Measurements from ENCODE around the gene SPINK8.
"Not testable (repeated sequence)": the region's sequence is repeated elsewhere in the genome, so short reads cannot be mapped to it uniquely, and the experiment has no call there.

The SPINK8 gene

DNA sequence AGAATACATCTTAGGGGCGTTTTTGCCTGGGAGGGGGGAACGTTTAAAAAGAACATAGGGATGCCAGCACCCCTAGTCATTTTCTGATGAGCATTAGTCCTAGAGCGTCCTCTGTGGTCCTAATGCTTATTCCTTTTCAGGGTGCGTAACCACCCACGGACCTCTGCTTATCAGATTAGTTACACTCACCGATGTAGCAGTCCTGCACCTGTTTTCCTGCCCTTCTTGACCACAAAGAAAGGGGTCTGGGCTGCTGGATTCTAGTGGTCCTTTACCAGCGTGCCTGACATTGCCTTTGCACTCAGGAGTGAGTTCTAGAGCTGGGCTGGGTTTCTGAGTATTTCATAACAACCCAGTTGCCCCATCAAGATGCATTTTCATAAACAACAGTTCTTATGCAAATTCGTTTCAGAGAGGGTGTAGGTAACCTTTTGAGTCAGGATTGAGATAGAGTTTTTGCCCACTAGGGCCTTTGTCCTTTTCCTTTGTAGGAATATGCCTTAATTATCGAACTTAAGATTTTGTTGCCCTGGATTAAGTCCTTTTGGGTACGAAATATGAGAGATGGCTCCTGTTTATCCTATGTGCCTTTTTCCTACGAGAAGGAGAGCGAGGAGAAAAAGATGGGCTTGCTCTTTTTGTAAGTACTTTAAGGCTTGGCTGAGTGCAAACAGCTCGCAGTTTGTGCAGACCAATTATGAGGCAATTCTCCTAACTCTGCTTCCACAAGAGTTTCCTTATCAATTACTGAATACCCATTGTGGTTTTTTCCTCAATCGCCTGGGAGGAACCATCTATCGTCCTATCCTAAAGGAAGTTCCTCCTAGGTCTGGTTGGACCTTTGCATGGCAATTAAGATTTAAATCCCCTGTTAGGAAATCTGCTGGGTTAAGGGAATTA, at the start of gene SPINK8:
Gene SPINK8, minus strand, starts transcription at position 316 of the 900 bp plus-strand sequence. CDS start 5,320 bp downstream, outside the sequence.
- not testable (repeated sequence) for ATAC-seq; H3K9me3 Mint-ChIP-seq; H3K4me1 Mint-ChIP-seq; DNase-seq; H3K27ac Mint-ChIP-seq; H3K36me3 Mint-ChIP-seq (ENCODE audit: low read depth); H3K4me3 Mint-ChIP-seq
- peaks cover 14% of the 10 kb centered on the region for H3K27me3 Mint-ChIP-seq

DNA sequence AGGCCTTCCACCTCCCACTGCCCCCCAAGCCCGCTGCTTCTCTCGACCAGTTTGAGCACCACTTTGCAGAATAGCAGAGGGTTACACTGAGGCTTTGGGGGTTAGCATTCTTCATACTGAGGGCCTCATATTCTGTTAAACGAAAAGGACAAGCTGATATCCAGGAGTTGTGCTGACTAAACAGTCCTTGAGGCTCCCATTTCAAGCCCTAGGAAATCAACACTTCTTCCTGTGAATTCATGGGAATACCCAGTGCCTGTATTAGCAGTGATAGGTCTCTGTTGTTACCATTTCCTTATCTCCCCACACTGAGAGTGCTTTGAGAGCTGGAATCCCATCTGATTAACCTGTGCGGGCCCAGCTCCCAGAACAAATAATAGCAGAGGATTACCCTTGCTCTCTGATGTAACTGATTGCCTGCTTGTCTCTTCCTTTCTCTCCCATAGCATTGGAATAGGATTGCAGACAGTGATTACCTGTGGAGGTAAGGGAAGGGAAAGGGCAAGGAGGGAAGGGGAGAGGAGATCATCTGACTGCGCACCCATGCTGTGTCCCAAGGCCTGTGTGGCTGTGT, 39.5 kb upstream of the SPINK8 start:
- no peak for DNase-seq
- no peaks in the 10 kb centered on the region for H3K36me3 Mint-ChIP-seq (ENCODE audit: low read depth)
- ATAC-seq = no peak

GRCh38 chr3:48372377-48372770, 38.9 kb upstream of the SPINK8 start:
- Mint-ChIP-seq H3K36me3 (ENCODE audit: low read depth) (no peaks in the 10 kb centered on the region), H3K4me3 (no peak overlapping the region), H3K9me3 (no peaks in the 10 kb centered on the region), H3K4me1 (no peaks in the 10 kb centered on the region), H3K27ac (no peak overlapping the region), H3K27me3 (no peaks in the 10 kb centered on the region)
- DNase-seq = no peak
- no peak for ATAC-seq

More for the DNA sequence above, 39.5 kb upstream of the SPINK8 start:
- H3K4me3 Mint-ChIP-seq = no peak overlapping the region
- H3K27me3 Mint-ChIP-seq = no peaks in the 10 kb centered on the region
- no peak overlapping the region for H3K27ac Mint-ChIP-seq
- H3K4me1 Mint-ChIP-seq = no peaks in the 10 kb centered on the region
- H3K9me3 Mint-ChIP-seq = no peaks in the 10 kb centered on the region

- H3K9me3 Mint-ChIP-seq = no peaks in the 10 kb centered on the region
- no peak within 1 kb of the TSS for H3K4me3 Mint-ChIP-seq
- H3K27ac Mint-ChIP-seq = no peak within 1 kb of the TSS
Measured at GRCh38 chr3:48371651-48372376, 38.4 kb upstream of the SPINK8 start, which contains the start of gene FBXW12. Gene FBXW12 (plus strand): TSS chr3:48372219. CDS start chr3:48372768, 549 bp downstream.

DNA sequence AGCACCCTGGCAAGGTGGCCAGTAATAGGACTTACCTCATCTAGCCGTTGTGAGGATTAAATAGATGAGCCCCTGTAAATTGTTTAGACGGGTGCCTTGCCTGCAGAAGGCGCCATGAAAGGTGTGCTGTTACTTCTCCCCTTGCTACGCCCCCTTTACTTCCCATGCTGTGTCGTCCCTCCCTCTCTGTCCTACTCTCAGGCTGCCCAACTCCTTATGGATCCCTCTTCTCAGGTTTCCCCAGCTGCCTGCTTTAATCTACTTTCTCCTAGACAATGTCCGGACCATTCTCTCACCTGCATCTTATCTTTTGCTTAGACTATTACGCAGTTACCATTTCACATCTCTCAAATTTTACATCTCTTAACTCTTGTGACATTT, 36.9 kb upstream of the SPINK8 start:
- no peak overlapping the region for H3K4me3 Mint-ChIP-seq
- ATAC-seq (no peak), DNase-seq (no peak)
- no peaks in the 10 kb centered on the region for H3K36me3 Mint-ChIP-seq (ENCODE audit: low read depth)
- H3K9me3 Mint-ChIP-seq = no peaks in the 10 kb centered on the region
- H3K4me1 Mint-ChIP-seq = no peaks in the 10 kb centered on the region
- H3K27ac Mint-ChIP-seq = no peak overlapping the region
- H3K27me3 Mint-ChIP-seq = no peaks in the 10 kb centered on the region

More at GRCh38 chr3:48371651-48372376, 38.4 kb upstream of the SPINK8 start, which contains the start of gene FBXW12:
- no peak for DNase-seq
- ATAC-seq = no peak
- Mint-ChIP-seq H3K4me1 (no peaks in the 10 kb centered on the region), H3K36me3 (ENCODE audit: low read depth) (no peaks in the 10 kb centered on the region), H3K27me3 (no peaks in the 10 kb centered on the region)

GRCh38 chr3:48369693-48370332, 36.4 kb upstream of the SPINK8 start:
- no peaks in the 10 kb centered on the region for H3K36me3 Mint-ChIP-seq (ENCODE audit: low read depth)
- H3K9me3 Mint-ChIP-seq = peaks cover 2% of the 10 kb centered on the region
- no peak overlapping the region for H3K27ac Mint-ChIP-seq
- H3K27me3 Mint-ChIP-seq = no peaks in the 10 kb centered on the region
- no peak overlapping the region for H3K4me3 Mint-ChIP-seq
- no peak for DNase-seq
- no peaks in the 10 kb centered on the region for H3K4me1 Mint-ChIP-seq
- no peak for ATAC-seq

- Mint-ChIP-seq H3K4me3 (no peak overlapping the region), H3K9me3 (peaks cover 6% of the 10 kb centered on the region), H3K27ac (no peak overlapping the region), H3K27me3 (no peaks in the 10 kb centered on the region), H3K36me3 (ENCODE audit: low read depth) (no peaks in the 10 kb centered on the region), H3K4me1 (no peaks in the 10 kb centered on the region)
- no peak for DNase-seq
- ATAC-seq = no peak
Measured at GRCh38 chr3:48367201-48367600, 33.7 kb upstream of the SPINK8 start.

DNA sequence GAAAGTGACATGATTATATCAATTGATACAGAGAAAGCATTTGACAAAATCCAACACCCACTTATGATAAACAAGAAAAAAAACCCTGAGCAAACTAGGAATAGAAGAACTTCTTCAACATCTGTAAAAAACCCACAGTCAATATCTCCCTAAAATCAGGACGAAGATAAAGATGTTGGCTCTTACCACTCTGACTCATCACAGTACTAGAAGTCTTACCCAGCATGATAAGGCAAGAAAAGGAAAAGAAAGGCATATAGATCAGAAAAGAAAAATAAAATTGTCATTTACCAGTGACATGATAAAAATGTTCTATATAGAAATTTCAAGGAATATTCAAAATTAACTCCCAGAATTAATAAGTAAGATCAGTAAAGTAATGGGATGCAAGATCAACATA, 31.4 kb upstream of the SPINK8 start:
- no peak overlapping the region for H3K4me3 Mint-ChIP-seq
- peaks cover 16% of the 10 kb centered on the region for H3K9me3 Mint-ChIP-seq
- no peak for ATAC-seq
- H3K27me3 Mint-ChIP-seq = peaks cover 2% of the 10 kb centered on the region
- H3K27ac Mint-ChIP-seq = no peak overlapping the region
- H3K36me3 Mint-ChIP-seq (ENCODE audit: low read depth) = no peaks in the 10 kb centered on the region
- no peak for DNase-seq
- H3K4me1 Mint-ChIP-seq = no peaks in the 10 kb centered on the region

DNA sequence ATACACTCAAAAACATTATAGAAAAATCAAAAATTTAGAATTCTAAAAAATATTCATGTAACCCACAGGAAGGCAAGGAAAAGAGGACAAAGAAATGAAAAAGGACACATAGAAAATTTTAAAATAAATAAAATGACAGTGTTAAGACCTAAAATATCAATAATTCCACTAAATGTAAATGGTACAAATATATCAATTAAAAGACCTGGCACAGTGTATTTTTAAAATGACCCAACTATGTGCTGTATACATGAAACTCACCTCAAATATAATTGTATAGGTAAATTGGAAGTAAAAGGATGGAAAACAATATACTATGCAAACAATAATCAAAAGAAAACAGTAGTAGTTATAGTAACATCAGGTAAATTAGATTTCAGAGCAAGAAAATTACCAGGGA, 28.5 kb upstream of the SPINK8 start:
- Mint-ChIP-seq H3K27me3 (peaks cover 7% of the 10 kb centered on the region), H3K4me3 (no peak overlapping the region), H3K4me1 (no peaks in the 10 kb centered on the region), H3K9me3 (peaks cover 16% of the 10 kb centered on the region), H3K36me3 (ENCODE audit: low read depth) (no peaks in the 10 kb centered on the region), H3K27ac (no peak overlapping the region)
- no peak for ATAC-seq
- DNase-seq = no peak

DNA sequence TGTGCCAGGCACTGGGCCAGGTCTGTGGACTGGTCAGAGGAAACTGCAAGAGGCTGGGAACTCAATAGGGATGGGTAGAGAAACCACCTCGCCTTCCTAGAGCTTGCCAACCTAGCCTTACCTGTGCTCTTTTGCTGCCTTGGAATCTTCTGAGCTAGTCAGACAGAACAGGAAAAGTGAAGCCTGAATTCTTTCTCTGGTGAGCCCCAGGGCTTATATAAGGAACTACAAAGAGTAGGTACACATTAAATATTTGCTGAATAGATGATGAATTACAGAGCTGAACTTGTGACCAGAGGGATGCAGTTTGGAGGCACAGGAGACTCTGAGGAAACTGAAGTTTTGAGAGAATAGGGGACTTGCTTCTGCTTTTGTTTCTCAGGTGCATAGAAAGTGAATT, 23.0 kb upstream of the SPINK8 start:
- no peaks in the 10 kb centered on the region for H3K36me3 Mint-ChIP-seq (ENCODE audit: low read depth)
- no peak overlapping the region for H3K27ac Mint-ChIP-seq
- ATAC-seq = no peak
- H3K4me3 Mint-ChIP-seq = no peak overlapping the region
- H3K9me3 Mint-ChIP-seq = peaks cover 6% of the 10 kb centered on the region
- DNase-seq = no peak
- no peaks in the 10 kb centered on the region for H3K4me1 Mint-ChIP-seq
- H3K27me3 Mint-ChIP-seq = peaks cover 25% of the 10 kb centered on the region

- ATAC-seq = no peak
- H3K36me3 Mint-ChIP-seq (ENCODE audit: low read depth) = no peaks in the 10 kb centered on the region
- DNase-seq = no peak
- H3K4me1 Mint-ChIP-seq = no peaks in the 10 kb centered on the region
- H3K27me3 Mint-ChIP-seq = peaks cover 19% of the 10 kb centered on the region
- no peak overlapping the region for H3K4me3 Mint-ChIP-seq
- no peak overlapping the region for H3K27ac Mint-ChIP-seq
- H3K9me3 Mint-ChIP-seq = no peaks in the 10 kb centered on the region
Measured at GRCh38 chr3:48353987-48354386, 20.5 kb upstream of the SPINK8 start.

DNA sequence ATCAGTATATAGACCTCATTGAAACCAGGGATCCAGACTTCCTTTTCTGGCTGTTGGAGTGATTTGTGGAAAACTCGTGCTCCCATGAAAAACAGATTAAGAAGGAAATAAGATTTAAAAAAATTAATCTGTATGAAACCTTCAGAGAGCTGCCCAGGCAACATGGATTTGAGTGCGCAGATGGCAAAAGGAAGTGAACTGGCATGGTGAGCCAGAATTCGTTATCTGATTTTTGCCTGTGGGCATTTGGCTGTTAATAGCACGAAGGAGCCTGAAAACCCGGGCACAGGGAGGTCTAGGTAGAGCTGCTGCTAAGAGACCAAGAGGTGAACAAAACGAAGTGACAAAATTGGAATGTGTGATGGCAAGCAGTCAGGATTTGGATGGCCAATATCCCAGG, 19.1 kb upstream of the SPINK8 start:
- Mint-ChIP-seq H3K4me1 (no peaks in the 10 kb centered on the region), H3K36me3 (ENCODE audit: low read depth) (no peaks in the 10 kb centered on the region), H3K4me3 (no peak overlapping the region), H3K27ac (no peak overlapping the region), H3K27me3 (peaks cover 19% of the 10 kb centered on the region), H3K9me3 (no peaks in the 10 kb centered on the region)
- ATAC-seq (no peak), DNase-seq (no peak)

- Mint-ChIP-seq H3K36me3 (ENCODE audit: low read depth) (no peaks in the 10 kb centered on the region), H3K4me1 (no peaks in the 10 kb centered on the region), H3K27ac (no peak overlapping the region), H3K27me3 (peaks cover 6% of the 10 kb centered on the region), H3K9me3 (no peaks in the 10 kb centered on the region), H3K4me3 (no peak overlapping the region)
- DNase-seq (no peak), ATAC-seq (no peak)
Measured at GRCh38 chr3:48347500-48347899, 14.0 kb upstream of the SPINK8 start.

DNA sequence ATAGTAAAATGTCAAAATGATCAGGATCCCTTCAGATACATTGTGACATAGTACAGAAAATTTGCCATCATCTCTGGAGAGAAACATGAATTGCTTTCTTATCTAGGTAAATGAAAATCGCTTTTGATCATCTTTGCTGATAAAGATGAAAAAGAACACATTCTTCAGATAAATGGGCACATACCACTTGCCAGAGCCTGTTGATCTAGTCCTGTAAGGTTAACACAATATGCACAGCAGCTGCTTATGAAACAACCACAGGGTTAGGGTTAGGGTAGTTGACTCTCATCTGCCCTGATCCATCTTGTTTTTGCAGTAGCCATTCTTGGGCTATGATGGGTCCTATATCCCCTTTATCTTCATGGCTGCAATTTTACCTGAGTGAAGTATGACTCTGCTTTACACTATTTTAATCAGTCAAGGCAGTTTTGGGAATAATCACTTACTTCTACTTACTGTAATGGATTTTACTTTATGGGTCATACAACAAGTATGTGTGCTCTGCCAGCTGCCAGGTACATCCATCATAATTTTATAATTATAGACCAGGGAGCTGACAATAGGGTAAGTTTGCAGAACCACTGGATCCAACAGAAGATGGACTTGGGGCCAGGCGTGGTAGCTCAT, 12.6 kb upstream of the SPINK8 start:
- ATAC-seq (no peak), DNase-seq (no peak)
- H3K36me3 Mint-ChIP-seq (ENCODE audit: low read depth) = no peaks in the 10 kb centered on the region
- H3K9me3 Mint-ChIP-seq = no peaks in the 10 kb centered on the region
- no peak overlapping the region for H3K27ac Mint-ChIP-seq
- no peaks in the 10 kb centered on the region for H3K4me1 Mint-ChIP-seq
- no peak overlapping the region for H3K4me3 Mint-ChIP-seq
- H3K27me3 Mint-ChIP-seq = peaks cover 4% of the 10 kb centered on the region
